Measurements from ENCODE around the gene PLA2G2F.

DNA sequence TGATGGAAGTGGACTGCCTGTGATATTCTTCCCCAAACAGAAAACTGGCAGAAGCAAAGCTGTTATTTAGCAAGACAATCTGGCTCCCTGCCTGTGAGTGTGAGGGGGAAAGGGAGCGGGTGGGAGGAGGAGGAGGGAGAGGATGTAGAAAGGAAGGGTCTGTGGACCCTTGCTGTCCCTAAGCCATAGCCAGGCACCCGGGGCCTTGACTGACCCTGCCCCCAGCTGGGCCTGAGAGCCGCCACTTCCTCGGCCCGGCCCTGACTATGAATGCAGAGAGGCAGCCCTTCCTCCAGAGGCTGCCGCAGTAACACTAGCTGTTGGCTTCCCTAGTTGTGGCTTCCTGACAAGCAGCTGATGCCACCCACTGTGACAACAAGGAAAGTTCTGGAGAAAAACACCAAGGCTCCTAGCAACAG lies 13.9 kb downstream of the PLA2G2F start:
- TF ChIP-seq CHD4 (IDR thresholded peaks at IDR 0.05) (no peak), POLR2AphosphoS5 (IDR thresholded peaks at IDR 0.05; ENCODE audit: low read length) (no peak), MLLT1 (IDR thresholded peaks at IDR 0.05) (no peak), SMARCA5 (IDR thresholded peaks at IDR 0.05) (no peak), MTA2 (IDR thresholded peaks at IDR 0.05; ENCODE audit: low read depth) (no peak), HDAC2 (IDR thresholded peaks at IDR 0.05) (no peak), ESRRA (IDR thresholded peaks at IDR 0.05; ENCODE audit: low read length) (no peak), CREB1 (IDR thresholded peaks at IDR 0.05; ENCODE audit: low read depth) (no peak), SIN3A (IDR thresholded peaks at IDR 0.05; ENCODE audit: low read depth, low read length) (no peak), REST (IDR thresholded peaks at IDR 0.05; ENCODE audit: low read depth, low read length) (no peak), EED (IDR thresholded peaks at IDR 0.05; ENCODE audit: low read depth) (no peak)
- TF ChIP-seq, protein P1, sequence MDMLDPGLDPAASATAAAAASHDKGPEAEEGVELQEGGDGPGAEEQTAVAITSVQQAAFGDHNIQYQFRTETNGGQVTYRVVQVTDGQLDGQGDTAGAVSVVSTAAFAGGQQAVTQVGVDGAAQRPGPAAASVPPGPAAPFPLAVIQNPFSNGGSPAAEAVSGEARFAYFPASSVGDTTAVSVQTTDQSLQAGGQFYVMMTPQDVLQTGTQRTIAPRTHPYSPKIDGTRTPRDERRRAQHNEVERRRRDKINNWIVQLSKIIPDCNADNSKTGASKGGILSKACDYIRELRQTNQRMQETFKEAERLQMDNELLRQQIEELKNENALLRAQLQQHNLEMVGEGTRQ (IDR thresholded peaks at IDR 0.05; ENCODE audit: borderline replicate concordance, low read depth, low read length), result no peak
- TF ChIP-seq, protein P2, sequence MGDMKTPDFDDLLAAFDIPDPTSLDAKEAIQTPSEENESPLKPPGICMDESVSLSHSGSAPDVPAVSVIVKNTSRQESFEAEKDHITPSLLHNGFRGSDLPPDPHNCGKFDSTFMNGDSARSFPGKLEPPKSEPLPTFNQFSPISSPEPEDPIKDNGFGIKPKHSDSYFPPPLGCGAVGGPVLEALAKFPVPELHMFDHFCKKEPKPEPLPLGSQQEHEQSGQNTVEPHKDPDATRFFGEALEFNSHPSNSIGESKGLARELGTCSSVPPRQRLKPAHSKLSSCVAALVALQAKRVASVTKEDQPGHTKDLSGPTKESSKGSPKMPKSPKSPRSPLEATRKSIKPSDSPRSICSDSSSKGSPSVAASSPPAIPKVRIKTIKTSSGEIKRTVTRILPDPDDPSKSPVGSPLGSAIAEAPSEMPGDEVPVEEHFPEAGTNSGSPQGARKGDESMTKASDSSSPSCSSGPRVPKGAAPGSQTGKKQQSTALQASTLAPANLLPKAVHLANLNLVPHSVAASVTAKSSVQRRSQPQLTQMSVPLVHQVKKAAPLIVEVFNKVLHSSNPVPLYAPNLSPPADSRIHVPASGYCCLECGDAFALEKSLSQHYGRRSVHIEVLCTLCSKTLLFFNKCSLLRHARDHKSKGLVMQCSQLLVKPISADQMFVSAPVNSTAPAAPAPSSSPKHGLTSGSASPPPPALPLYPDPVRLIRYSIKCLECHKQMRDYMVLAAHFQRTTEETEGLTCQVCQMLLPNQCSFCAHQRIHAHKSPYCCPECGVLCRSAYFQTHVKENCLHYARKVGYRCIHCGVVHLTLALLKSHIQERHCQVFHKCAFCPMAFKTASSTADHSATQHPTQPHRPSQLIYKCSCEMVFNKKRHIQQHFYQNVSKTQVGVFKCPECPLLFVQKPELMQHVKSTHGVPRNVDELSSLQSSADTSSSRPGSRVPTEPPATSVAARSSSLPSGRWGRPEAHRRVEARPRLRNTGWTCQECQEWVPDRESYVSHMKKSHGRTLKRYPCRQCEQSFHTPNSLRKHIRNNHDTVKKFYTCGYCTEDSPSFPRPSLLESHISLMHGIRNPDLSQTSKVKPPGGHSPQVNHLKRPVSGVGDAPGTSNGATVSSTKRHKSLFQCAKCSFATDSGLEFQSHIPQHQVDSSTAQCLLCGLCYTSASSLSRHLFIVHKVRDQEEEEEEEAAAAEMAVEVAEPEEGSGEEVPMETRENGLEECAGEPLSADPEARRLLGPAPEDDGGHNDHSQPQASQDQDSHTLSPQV (IDR thresholded peaks at IDR 0.05), result no peak
- TF ChIP-seq, protein P3, sequence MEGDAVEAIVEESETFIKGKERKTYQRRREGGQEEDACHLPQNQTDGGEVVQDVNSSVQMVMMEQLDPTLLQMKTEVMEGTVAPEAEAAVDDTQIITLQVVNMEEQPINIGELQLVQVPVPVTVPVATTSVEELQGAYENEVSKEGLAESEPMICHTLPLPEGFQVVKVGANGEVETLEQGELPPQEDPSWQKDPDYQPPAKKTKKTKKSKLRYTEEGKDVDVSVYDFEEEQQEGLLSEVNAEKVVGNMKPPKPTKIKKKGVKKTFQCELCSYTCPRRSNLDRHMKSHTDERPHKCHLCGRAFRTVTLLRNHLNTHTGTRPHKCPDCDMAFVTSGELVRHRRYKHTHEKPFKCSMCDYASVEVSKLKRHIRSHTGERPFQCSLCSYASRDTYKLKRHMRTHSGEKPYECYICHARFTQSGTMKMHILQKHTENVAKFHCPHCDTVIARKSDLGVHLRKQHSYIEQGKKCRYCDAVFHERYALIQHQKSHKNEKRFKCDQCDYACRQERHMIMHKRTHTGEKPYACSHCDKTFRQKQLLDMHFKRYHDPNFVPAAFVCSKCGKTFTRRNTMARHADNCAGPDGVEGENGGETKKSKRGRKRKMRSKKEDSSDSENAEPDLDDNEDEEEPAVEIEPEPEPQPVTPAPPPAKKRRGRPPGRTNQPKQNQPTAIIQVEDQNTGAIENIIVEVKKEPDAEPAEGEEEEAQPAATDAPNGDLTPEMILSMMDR (IDR thresholded peaks at IDR 0.05 in 2 of 3, conservative IDR thresholded peaks at IDR 0.05 in 1 of 3; ENCODE audit: control insufficient read depth in 2 of 3, extremely low read depth in 1 of 3, insufficient read depth in 1 of 3, low read depth in 3 of 3, low read length in 3 of 3), result no peak

All from GM12878 (cell line).